Measurements from ENCODE around the gene ISG20L2.

- no peak for TF ChIP-seq CTCF (IDR thresholded peaks at IDR 0.05)
- no peak for TF ChIP-seq POLR2A (IDR thresholded peaks at IDR 0.05)
These were observed 40.2 kb upstream of the ISG20L2 start for GRCh38 chr1:156768610-156769295.
